ENCODE data around the gene CCL24.
"Not testable (repeated sequence)": the region's sequence is repeated elsewhere in the genome, so short reads cannot be mapped to it uniquely, and the experiment has no call there.

Gene CCL24

GRCh38 chr7:75779516-75779915 lies 34.1 kb downstream of the CCL24 start:
- DNase-seq, result not testable (repeated sequence)

- DNase-seq, result not testable (repeated sequence)
These were observed 34.6 kb downstream of the CCL24 start for GRCh38 chr7:75779035-75779434.

GRCh38 chr7:75776295-75776971 lies 37.2 kb downstream of the CCL24 start:
- no peak for DNase-seq

GRCh38 chr7:75773958-75774357 lies 39.6 kb downstream of the CCL24 start:
- not testable (repeated sequence) for DNase-seq

DNA sequence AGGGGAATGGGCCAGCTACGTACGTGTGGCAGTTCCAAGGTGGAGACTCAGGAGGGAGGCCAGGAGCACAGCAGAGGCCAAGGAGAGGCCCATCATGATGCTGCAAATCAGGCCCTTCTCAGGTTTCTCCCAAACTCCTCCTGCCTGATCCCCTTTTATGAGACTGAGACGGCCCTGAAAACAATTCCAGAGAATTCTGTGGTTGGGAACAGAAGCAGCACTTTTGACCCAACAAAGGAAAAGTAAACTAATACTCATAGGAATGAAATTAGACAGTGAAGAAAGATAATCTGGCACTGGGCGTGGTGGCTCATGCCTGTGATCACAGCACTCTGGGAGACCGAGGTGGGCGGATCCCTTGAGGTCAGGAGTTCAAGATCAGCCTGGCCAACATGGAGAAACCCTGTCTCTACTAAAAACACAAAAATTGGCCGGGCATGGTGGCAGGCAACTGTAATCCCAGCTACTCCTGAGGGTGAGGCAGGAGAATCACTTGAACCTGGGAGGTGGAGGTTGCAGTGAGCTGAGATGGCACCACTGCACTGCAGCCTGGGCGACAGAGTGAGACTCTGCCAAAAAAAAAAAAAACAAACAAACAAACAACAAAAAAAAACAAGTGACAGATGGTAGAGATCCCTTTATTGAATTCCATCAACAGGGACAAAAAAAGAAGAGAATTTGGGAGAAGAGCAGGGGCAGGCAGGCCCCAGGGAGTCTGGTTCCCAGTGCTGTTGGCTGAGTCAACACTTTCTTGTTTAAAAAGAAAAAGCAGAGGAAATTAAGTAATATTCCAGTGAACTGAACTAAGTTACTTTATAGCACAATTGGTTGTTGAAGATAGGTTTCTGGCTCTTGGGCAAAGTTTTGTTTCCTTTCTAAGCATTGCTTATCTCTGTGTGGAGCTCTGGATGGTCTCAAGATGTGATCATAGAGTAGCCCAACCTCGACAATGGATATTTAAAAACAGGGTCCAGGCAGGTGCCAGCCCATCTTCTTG lies 41.2 kb downstream of the CCL24 start, which contains the start of gene CCL26:
TSS of gene CCL26 (minus strand) at position 131 of the 997 bp plus-strand sequence. CDS start at position 96, 35 bp downstream.
- no peak for DNase-seq

DNA sequence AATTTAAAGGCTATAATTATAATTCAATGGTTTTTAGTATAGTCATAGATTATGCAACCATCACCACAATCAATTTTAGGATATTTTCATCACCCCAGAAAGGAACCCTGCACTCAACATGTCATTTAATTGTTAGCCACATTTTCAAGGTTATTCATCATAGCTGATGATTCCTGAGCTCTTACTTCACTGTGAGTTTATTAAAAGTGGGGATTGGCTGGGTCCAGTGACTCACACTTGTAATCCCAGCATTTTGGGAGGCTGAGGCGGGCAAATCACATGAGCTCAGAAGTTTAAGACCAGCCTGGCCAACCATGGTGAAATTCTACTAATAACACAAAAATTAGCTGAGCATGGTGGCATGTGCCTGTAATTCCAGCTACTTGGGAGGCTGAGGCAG lies 42.4 kb downstream of the CCL24 start:
- DNase-seq, result no peak

- no peak for DNase-seq
These were observed 51.2 kb downstream of the CCL24 start for GRCh38 chr7:75762350-75762917.

GRCh38 chr7:75761801-75762200 lies 51.8 kb downstream of the CCL24 start:
- not testable (repeated sequence) for DNase-seq

Measured in effector CD8-positive, alpha-beta T cell (primary cell).